Fibroblast of lung (primary cell): Measurements from ENCODE around the gene MACF1. TPM values are rescaled to one million over a fixed set of nuclear protein-coding genes. Genes with fewer than 3 reads are reported as not detected.

Source experiments
- DNase-seq, 2 donors: peaks; one replicate each; pipeline versions ENCODE4 v3.0.0 to v3.0.0-alpha.2; 2010; ENCODE audit warnings: low read depth in 2 of 2
- H2AFZ ChIP-seq: 2 replicates; pipeline ENCODE4 v1.5.1; 2012; ENCODE audit warnings: low read length, control low read depth, inconsistent platforms
- H3K27ac ChIP-seq: 2 replicates; pipeline ENCODE4 v1.5.1; 2011; ENCODE audit warnings: low read length, control low read depth; ENCODE audit not compliant: insufficient read depth
- H3K27me3 ChIP-seq: 2 replicates; pipeline ENCODE4 v1.5.1; 2011; ENCODE audit warnings: mild to moderate bottlenecking, low read length; ENCODE audit not compliant: control insufficient read depth, insufficient read depth
- H3K36me3 ChIP-seq: 2 replicates; pipeline ENCODE4 v1.5.1; 2011; ENCODE audit warnings: low read length; ENCODE audit not compliant: control insufficient read depth, insufficient read depth
- H3K4me1 ChIP-seq: 2 replicates; pipeline ENCODE4 v1.5.1; 2011; ENCODE audit warnings: low read length; ENCODE audit not compliant: control insufficient read depth, insufficient read depth; ENCODE audit errors: extremely low read depth
- H3K4me2 ChIP-seq: 2 replicates; pipeline ENCODE4 v1.5.1; 2011; ENCODE audit warnings: low read length, control low read depth; ENCODE audit not compliant: insufficient read depth; ENCODE audit errors: extremely low read depth
- H3K4me3 ChIP-seq, 4 experiments: fragments of 200-600 bp in 1 of 4; sonication (generic) in 1 of 4; replicated peaks in 1 of 4; 2 replicates each; pipeline ENCODE4 v1.5.1; 2011 to 2016; ENCODE audit warnings: low read length in 4 of 4, low read depth in 3 of 4, mild to moderate bottlenecking in 3 of 4, control low read depth in 2 of 4, inconsistent platforms in 1 of 4, mixed read lengths in 1 of 4; ENCODE audit not compliant: insufficient read depth in 1 of 4; ENCODE audit errors: control extremely low read depth in 1 of 4
- H3K79me2 ChIP-seq: 2 replicates; pipeline ENCODE4 v1.5.1; 2012; ENCODE audit warnings: mild to moderate bottlenecking, low read length, inconsistent platforms; ENCODE audit not compliant: control insufficient read depth, insufficient read depth
- H3K9ac ChIP-seq: 2 replicates; pipeline ENCODE4 v1.5.1; 2011; ENCODE audit warnings: mild to moderate bottlenecking, low read length, control low read depth; ENCODE audit not compliant: insufficient read depth
- H3K9me3 ChIP-seq: 2 replicates; pipeline ENCODE4 v1.5.1; 2012; ENCODE audit warnings: low read depth, low read length; ENCODE audit not compliant: control insufficient read depth, insufficient read depth
- H4K20me1 ChIP-seq: 2 replicates; pipeline ENCODE4 v1.5.1; 2011; ENCODE audit warnings: low read length; ENCODE audit not compliant: control insufficient read depth, insufficient read depth; ENCODE audit errors: extremely low read depth
- EZH2 ChIP-seq: IDR thresholded peaks from 2 replicates; pipeline ENCODE4 v1.5.1; 2012; ENCODE audit warnings: low read length, control low read depth, mild to moderate bottlenecking; ENCODE audit errors: missing control alignments
- polyA plus RNA-seq, 2 donors: library from polyadenylated mRNA; depleted of rRNA in 1 of 2; stranded (reverse) in 1 of 2; unstranded in 1 of 2; fragments of >200 nt; gene quantifications; 2 replicates each; pipeline ENCODE4 v1.2.1, GENCODE V29; 2011 to 2012; ENCODE audit warnings: missing spikeins in 1 of 2
- total RNA-seq: library from RNA; depleted of rRNA; stranded (reverse); fragments of >200 nt; gene quantifications from 2 replicates; pipeline ENCODE4 v1.2.1, GENCODE V29; 2014
- TF ChIP-seq, protein P1 (sequence below), 2 donors: IDR thresholded peaks in 1 of 2; conservative IDR thresholded peaks in 1 of 2; 1 replicate in 1 of 2; 2 replicates in 1 of 2; pipeline ENCODE4 v1.5.1; 2011 to 2012; ENCODE audit warnings: low read length in 2 of 2, control low read depth in 1 of 2, inconsistent platforms in 1 of 2, low read depth in 1 of 2, mild to moderate bottlenecking in 1 of 2

The MACF1 gene
- total and polyA plus RNA-seq, 2 donors (not counting 1 experiment from before 2014, with no cell fraction given) = 178 to 414 TPM

GRCh38 chr1:39236971-39237370 lies 32.5 kb downstream of the MACF1 start:
- peaks cover 8% of the 10 kb centered on the region for H3K79me2 ChIP-seq
- no peak overlapping the region for H3K4me2 ChIP-seq
- H3K36me3 ChIP-seq = no peaks in the 10 kb centered on the region

GRCh38 chr1:39238476-39238875 lies 34.0 kb downstream of the MACF1 start:
- DNase-seq = peak; percentile 65 to 88
- Histone ChIP-seq H3K27ac (no peak overlapping the region), H3K36me3 (no peaks in the 10 kb centered on the region), H3K79me2 (peaks cover 11% of the 10 kb centered on the region), H3K4me3 (no peak overlapping the region), H3K27me3 (no peaks in the 10 kb centered on the region), H3K9me3 (no peaks in the 10 kb centered on the region), H3K9ac (no peak overlapping the region), H3K4me1 (peaks cover 6% of the 10 kb centered on the region), H3K4me2 (no peak overlapping the region), H2AFZ (no peak overlapping the region), H4K20me1 (no peaks in the 10 kb centered on the region)
- no peak for TF ChIP-seq EZH2
- TF ChIP-seq, protein P1, sequence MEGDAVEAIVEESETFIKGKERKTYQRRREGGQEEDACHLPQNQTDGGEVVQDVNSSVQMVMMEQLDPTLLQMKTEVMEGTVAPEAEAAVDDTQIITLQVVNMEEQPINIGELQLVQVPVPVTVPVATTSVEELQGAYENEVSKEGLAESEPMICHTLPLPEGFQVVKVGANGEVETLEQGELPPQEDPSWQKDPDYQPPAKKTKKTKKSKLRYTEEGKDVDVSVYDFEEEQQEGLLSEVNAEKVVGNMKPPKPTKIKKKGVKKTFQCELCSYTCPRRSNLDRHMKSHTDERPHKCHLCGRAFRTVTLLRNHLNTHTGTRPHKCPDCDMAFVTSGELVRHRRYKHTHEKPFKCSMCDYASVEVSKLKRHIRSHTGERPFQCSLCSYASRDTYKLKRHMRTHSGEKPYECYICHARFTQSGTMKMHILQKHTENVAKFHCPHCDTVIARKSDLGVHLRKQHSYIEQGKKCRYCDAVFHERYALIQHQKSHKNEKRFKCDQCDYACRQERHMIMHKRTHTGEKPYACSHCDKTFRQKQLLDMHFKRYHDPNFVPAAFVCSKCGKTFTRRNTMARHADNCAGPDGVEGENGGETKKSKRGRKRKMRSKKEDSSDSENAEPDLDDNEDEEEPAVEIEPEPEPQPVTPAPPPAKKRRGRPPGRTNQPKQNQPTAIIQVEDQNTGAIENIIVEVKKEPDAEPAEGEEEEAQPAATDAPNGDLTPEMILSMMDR (conservative IDR thresholded peaks at IDR 0.05 in 1 of 2, IDR thresholded peaks at IDR 0.05 in 1 of 2; ENCODE audit: low read depth in 1 of 2, low read length in 2 of 2) = no peak

More at GRCh38 chr1:39236971-39237370, 32.5 kb downstream of the MACF1 start:
- Histone ChIP-seq H3K9me3 (no peaks in the 10 kb centered on the region), H3K9ac (no peak overlapping the region), H3K27me3 (no peaks in the 10 kb centered on the region), H3K4me1 (peaks cover 6% of the 10 kb centered on the region), H3K27ac (no peak overlapping the region), H3K4me3 (no peak overlapping the region), H2AFZ (no peak overlapping the region), H4K20me1 (no peaks in the 10 kb centered on the region)
- TF ChIP-seq EZH2 = no peak
- TF ChIP-seq, protein P1 (conservative IDR thresholded peaks at IDR 0.05 in 1 of 2, IDR thresholded peaks at IDR 0.05 in 1 of 2; ENCODE audit: low read depth in 1 of 2, low read length in 2 of 2) = no peak
- no peak for DNase-seq

- H3K4me3 ChIP-seq = no peak overlapping the region
- no peaks in the 10 kb centered on the region for H3K27me3 ChIP-seq
- H3K9me3 ChIP-seq = no peaks in the 10 kb centered on the region
- H3K4me2 ChIP-seq = no peak overlapping the region
- no peak overlapping the region for H3K9ac ChIP-seq
- H2AFZ ChIP-seq = no peak overlapping the region
- no peak overlapping the region for H3K27ac ChIP-seq
- H3K4me1 ChIP-seq = peaks cover 6% of the 10 kb centered on the region
- H3K79me2 ChIP-seq = peaks cover 11% of the 10 kb centered on the region
- no peaks in the 10 kb centered on the region for H3K36me3 ChIP-seq
- no peak for TF ChIP-seq EZH2
- TF ChIP-seq, protein P1 (conservative IDR thresholded peaks at IDR 0.05 in 1 of 2, IDR thresholded peaks at IDR 0.05 in 1 of 2; ENCODE audit: low read depth in 1 of 2, low read length in 2 of 2) = no peak
- no peaks in the 10 kb centered on the region for H4K20me1 ChIP-seq
- no peak for DNase-seq
Measured at GRCh38 chr1:39239968-39240367, 35.5 kb downstream of the MACF1 start.
